Kidney epithelial cell (primary cell): ENCODE measurements around the gene LHPP. TPM values are rescaled to one million over a fixed set of nuclear protein-coding genes. Genes with fewer than 3 reads are reported as not detected.

Experiments used
- DNase-seq: peaks from one replicate; pipeline ENCODE4 v3.0.0-alpha.2; 2010; ENCODE audit warnings: low read depth
- H3K27me3 ChIP-seq: 2 replicates; pipeline ENCODE4 v1.6.0; 2011; ENCODE audit warnings: low read length; ENCODE audit not compliant: control insufficient read depth, insufficient read depth
- H3K36me3 ChIP-seq: 2 replicates; pipeline ENCODE4 v1.5.1; 2011; ENCODE audit warnings: low read length; ENCODE audit not compliant: control insufficient read depth, insufficient read depth
- H3K4me3 ChIP-seq: 2 replicates; pipeline ENCODE4 v1.5.1; 2011; ENCODE audit warnings: low read depth, mild to moderate bottlenecking, control low read depth, low read length
- total RNA-seq: library from RNA; depleted of rRNA; stranded (reverse); fragments of >200 nt; gene quantifications from 2 replicates; pipeline ENCODE4 v1.2.3, GENCODE V29; 2015
- TF ChIP-seq, protein P1 (sequence below): IDR thresholded peaks from 2 replicates; pipeline ENCODE4 v1.5.1; 2011; ENCODE audit warnings: mild to moderate bottlenecking, moderate library complexity, low read length, control low read depth, inconsistent platforms; ENCODE audit not compliant: insufficient read depth, poor library complexity, severe bottlenecking

The LHPP gene
- total RNA-seq, 1 donor from 2014 or later, result 6.3 TPM

DNA sequence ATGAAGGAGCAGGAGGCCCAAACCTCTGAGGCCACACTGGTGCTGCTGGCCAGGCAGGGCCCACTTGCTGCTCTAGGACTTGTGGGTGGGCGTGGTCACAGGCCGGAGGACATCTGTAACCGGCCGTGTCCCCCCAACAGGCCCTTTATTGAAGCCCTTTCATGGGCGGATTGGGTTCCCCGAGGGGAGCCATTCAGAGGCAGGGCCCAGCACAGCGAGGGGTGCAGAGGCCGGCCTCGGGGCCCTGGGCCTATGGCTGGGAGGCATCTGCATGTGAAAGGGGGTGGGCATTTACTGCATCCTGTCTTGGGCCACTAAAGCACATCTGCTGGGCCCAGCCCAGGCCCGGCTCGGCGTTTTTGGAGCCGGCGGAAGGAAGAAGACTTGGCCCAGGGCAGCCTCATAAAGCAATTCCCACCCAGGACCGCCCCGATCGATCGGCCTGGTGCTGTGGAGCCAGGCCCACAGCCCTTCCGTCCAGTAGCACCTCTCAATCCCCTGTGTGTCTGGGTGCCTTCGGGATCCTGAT lies 8.4 kb downstream of the LHPP start:
- Histone ChIP-seq H3K4me3 (no peak overlapping the region), H3K36me3 (no peaks in the 10 kb centered on the region), H3K27me3 (no peaks in the 10 kb centered on the region)
- no peak for DNase-seq
- TF ChIP-seq, protein P1, sequence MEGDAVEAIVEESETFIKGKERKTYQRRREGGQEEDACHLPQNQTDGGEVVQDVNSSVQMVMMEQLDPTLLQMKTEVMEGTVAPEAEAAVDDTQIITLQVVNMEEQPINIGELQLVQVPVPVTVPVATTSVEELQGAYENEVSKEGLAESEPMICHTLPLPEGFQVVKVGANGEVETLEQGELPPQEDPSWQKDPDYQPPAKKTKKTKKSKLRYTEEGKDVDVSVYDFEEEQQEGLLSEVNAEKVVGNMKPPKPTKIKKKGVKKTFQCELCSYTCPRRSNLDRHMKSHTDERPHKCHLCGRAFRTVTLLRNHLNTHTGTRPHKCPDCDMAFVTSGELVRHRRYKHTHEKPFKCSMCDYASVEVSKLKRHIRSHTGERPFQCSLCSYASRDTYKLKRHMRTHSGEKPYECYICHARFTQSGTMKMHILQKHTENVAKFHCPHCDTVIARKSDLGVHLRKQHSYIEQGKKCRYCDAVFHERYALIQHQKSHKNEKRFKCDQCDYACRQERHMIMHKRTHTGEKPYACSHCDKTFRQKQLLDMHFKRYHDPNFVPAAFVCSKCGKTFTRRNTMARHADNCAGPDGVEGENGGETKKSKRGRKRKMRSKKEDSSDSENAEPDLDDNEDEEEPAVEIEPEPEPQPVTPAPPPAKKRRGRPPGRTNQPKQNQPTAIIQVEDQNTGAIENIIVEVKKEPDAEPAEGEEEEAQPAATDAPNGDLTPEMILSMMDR, result no peak

DNA sequence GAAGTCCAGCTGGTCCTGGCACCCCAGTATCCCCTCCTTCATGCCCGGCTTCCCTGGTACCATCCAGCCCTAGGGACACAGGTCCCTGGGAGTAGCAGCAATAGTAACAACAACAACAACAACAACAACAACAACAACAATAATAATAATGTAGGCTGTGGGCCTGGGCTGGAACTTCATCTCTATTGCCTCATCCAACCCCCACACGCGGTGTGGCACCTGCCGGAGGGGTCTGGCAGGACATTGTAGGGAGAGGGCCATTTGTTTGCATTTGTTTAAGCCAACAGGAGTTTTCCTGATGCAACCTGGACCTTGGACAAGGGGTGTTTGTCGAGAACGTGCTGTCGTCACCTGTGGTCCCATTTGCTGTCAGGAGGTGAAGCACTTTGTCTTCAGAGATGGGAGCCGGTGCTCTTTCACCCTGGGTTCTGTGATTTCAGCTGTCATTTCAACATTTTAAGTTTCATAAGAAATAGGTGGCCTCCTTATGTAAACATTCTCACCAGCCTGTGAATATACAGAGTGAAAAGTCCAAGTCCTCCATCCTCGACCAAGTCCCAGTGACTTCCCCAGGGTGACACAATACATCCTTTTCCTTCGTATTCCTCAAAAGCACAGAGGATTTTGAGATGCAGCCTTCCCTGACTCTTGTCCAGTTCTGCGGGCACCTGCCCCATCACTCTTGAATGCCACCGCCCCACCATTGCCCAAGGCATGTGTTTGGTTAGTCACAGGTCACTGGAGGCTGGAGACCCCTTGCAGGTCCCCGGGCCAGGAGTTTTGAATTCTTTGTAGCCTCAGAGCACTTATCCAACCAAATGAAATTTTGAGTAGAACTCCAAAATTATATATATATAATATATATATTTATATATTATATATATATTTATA lies 9.2 kb downstream of the LHPP start:
- H3K36me3 ChIP-seq, result no peaks in the 10 kb centered on the region
- no peak for DNase-seq
- no peaks in the 10 kb centered on the region for H3K27me3 ChIP-seq
- H3K4me3 ChIP-seq, result no peak overlapping the region
- TF ChIP-seq, protein P1, result no peak

DNA sequence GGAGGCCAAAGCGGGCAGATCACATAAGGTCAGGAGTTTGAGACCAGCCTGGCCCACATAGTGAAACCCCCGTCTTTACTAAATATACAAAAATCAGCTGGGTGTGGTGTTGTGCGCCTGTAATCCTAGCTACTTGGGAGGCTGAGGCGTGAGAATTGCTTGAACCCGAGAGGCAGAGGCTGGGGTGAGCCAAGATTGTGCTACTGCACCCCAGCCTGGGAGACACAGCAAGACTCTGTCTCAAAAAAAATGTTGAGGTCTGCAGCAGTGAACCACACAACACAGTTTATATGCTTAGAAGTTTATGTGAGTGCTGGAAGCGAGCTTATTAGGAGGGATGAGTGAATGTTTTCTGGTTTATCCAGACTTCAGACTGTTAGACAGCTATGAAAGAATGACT lies 10.4 kb downstream of the LHPP start:
- DNase-seq, result no peak
- no peaks in the 10 kb centered on the region for H3K36me3 ChIP-seq
- no peak overlapping the region for H3K4me3 ChIP-seq
- H3K27me3 ChIP-seq, result no peaks in the 10 kb centered on the region
- TF ChIP-seq, protein P1, result no peak

DNA sequence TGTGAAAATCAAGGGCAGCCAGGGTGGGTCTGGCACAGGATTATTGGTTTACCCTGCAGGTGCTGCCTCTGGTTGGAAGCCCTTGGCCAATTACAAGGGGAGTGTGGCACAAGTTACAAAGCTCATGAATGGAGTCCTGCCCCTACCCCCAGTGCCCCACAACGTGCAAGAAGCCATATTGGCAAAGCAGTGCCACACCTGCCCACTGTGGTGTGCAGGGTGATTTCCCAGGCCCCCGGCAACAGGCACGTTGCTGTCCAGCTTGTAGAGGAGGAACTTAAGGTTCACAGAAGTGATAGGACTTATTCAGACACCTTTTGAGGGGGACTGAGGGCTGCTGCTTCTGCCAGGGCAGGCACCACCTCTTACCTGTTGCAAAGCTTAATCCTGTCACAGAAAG lies 11.4 kb downstream of the LHPP start:
- no peaks in the 10 kb centered on the region for H3K27me3 ChIP-seq
- TF ChIP-seq, protein P1, result no peak
- DNase-seq, result no peak
- H3K4me3 ChIP-seq, result no peak overlapping the region
- H3K36me3 ChIP-seq, result no peaks in the 10 kb centered on the region

DNA sequence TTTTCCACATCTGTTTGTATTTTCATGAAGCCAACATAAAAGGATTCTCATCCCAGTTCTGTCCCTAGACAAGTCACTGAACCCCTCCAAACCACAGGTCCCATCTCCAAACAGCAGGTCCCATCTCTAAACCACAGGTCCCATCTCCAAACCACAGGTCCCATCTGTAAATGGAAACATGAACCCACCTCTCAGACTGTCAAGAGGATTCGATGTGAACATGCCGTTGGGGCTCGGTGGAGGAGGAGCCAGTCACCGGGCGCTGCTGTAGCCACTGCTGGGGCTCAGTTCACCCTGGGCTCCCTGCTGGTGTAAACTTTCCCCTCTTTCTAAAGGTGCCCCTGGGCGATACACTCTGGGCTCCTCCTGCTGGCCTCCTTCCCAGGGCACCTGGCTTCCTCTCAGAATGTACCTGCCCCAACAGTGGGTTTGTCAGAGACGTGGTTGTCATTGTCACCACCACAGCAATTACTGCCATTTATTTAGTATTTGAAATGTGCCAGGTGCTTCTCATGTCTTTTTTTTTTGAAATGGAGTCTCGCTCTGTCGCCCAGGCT lies 13.0 kb downstream of the LHPP start:
- no peaks in the 10 kb centered on the region for H3K27me3 ChIP-seq
- DNase-seq, result no peak
- no peak overlapping the region for H3K4me3 ChIP-seq
- TF ChIP-seq, protein P1, result no peak
- H3K36me3 ChIP-seq, result no peaks in the 10 kb centered on the region
